Measurements from ENCODE around the gene MCF2L. TPM values are rescaled to one million over a fixed set of nuclear protein-coding genes. Genes with fewer than 3 reads are reported as not detected.

Gene MCF2L
- total RNA-seq, 2 donors from 2014 or later: 37.4 to 74.8 TPM

- no peak for DNase-seq
- Histone ChIP-seq H3K36me3 (replicated peaks in 1 of 2; ENCODE audit: insufficient read depth in 1 of 2, low read depth in 2 of 2) (peaks cover 0 to 12% of the 10 kb centered on the region in 2 donors), H3K4me1 (no peaks in the 10 kb centered on the region), H3K27ac (no peak overlapping the region), H3K4me3 (no peak overlapping the region), H3K9me3 (no peaks in the 10 kb centered on the region), H3K27me3 (no peaks in the 10 kb centered on the region)
- no peak for ATAC-seq
- 84 to 90% methylated on average over 18 to 24 of the region's 24 CpGs for WGBS, 2 donors
- TF ChIP-seq CTCF (IDR thresholded peaks at IDR 0.05) (no peak), POLR2A (IDR thresholded peaks at IDR 0.05) (no peak)
- intact Hi-C loops (cut with DNase I): no loop called here
Measured at GRCh38 chr13:113084943-113085540, 116.0 kb downstream of the MCF2L start.

GRCh38 chr13:113086031-113086750 is 117.2 kb downstream of the MCF2L start:
- intact Hi-C loops (cut with DNase I): no loop called here
- Histone ChIP-seq H3K4me3 (no peak overlapping the region), H3K27me3 (no peaks in the 10 kb centered on the region), H3K27ac (no peak overlapping the region), H3K9me3 (no peaks in the 10 kb centered on the region), H3K36me3 (replicated peaks in 1 of 2; ENCODE audit: insufficient read depth in 1 of 2, low read depth in 2 of 2) (peaks cover 0 to 13% of the 10 kb centered on the region in 2 donors), H3K4me1 (no peaks in the 10 kb centered on the region)
- no peak for ATAC-seq
- WGBS, 2 donors: 86 to 89% methylated on average over 20 to 31 of the region's 32 CpGs
- TF ChIP-seq CTCF (IDR thresholded peaks at IDR 0.05) (no peak), POLR2A (IDR thresholded peaks at IDR 0.05) (no peak)
- no peak for DNase-seq

GRCh38 chr13:113086991-113087922 is 118.2 kb downstream of the MCF2L start:
- H3K4me3 ChIP-seq: no peak overlapping the region
- intact Hi-C loops (cut with DNase I): no loop called here
- no peak for ATAC-seq
- peaks cover 0 to 13% of the 10 kb centered on the region in 2 donors for H3K36me3 ChIP-seq (replicated peaks in 1 of 2; ENCODE audit: insufficient read depth in 1 of 2, low read depth in 2 of 2)
- DNase-seq: no peak
- TF ChIP-seq CTCF (IDR thresholded peaks at IDR 0.05) (no peak), POLR2A (IDR thresholded peaks at IDR 0.05) (no peak)
- H3K4me1 ChIP-seq: no peaks in the 10 kb centered on the region
- H3K27me3 ChIP-seq: no peaks in the 10 kb centered on the region
- WGBS, 2 donors: 90% methylated on average over 29 to 39 of the region's 39 CpGs
- no peak overlapping the region for H3K27ac ChIP-seq
- no peaks in the 10 kb centered on the region for H3K9me3 ChIP-seq

GRCh38 chr13:113087923-113088690 is 119.1 kb downstream of the MCF2L start:
- DNase-seq (no peak), ATAC-seq (no peak)
- intact Hi-C loops (cut with DNase I): no loop called here
- H3K27me3 ChIP-seq: no peaks in the 10 kb centered on the region
- no peaks in the 10 kb centered on the region for H3K4me1 ChIP-seq
- H3K27ac ChIP-seq: no peak overlapping the region
- H3K4me3 ChIP-seq: no peak overlapping the region
- H3K9me3 ChIP-seq: no peaks in the 10 kb centered on the region
- WGBS, 2 donors: 91 to 93% methylated on average over 32 to 40 of the region's 40 CpGs
- peaks cover 0 to 13% of the 10 kb centered on the region in 2 donors for H3K36me3 ChIP-seq (replicated peaks in 1 of 2; ENCODE audit: insufficient read depth in 1 of 2, low read depth in 2 of 2)
- TF ChIP-seq POLR2A (IDR thresholded peaks at IDR 0.05): no peak
- no peak for TF ChIP-seq CTCF (IDR thresholded peaks at IDR 0.05)

All from body of pancreas (tissue), 4 donors.